OCI-LY1 (cell line): ENCODE measurements around the gene MUTYH.

ENCODE experiments used
- CTCF ChIP-seq: fragments of 200-600 bp; sonication (generic), shearing (Covaris generic); IDR thresholded peaks from 2 replicates; pipeline ENCODE4 v1.5.1; 2017; ENCODE audit warnings: mild to moderate bottlenecking, antibody characterized with exemption, low read length, moderate library complexity, mixed read lengths
- EZH2 ChIP-seq: fragments of 200-600 bp; sonication (generic), shearing (Covaris generic); IDR thresholded peaks from 2 replicates; pipeline ENCODE4 v1.8.0; 2017; ENCODE audit warnings: borderline replicate concordance, mixed run types, mild to moderate bottlenecking, antibody characterized with exemption, low read length, moderate library complexity, mixed read lengths

GRCh38 chr1:45335855-45336324 lies 4.3 kb downstream of the MUTYH start:
- TF ChIP-seq CTCF, result no peak
- TF ChIP-seq EZH2, result no peak
